ENCODE results near the gene MAST4. TPM values are rescaled to one million over a fixed set of nuclear protein-coding genes. Genes with fewer than 3 reads are reported as not detected.

The MAST4 gene
- total and polyA plus RNA-seq, 2 donors (not counting 1 experiment from before 2014, with no cell fraction given), result 2.5 to 57.1 TPM

DNA sequence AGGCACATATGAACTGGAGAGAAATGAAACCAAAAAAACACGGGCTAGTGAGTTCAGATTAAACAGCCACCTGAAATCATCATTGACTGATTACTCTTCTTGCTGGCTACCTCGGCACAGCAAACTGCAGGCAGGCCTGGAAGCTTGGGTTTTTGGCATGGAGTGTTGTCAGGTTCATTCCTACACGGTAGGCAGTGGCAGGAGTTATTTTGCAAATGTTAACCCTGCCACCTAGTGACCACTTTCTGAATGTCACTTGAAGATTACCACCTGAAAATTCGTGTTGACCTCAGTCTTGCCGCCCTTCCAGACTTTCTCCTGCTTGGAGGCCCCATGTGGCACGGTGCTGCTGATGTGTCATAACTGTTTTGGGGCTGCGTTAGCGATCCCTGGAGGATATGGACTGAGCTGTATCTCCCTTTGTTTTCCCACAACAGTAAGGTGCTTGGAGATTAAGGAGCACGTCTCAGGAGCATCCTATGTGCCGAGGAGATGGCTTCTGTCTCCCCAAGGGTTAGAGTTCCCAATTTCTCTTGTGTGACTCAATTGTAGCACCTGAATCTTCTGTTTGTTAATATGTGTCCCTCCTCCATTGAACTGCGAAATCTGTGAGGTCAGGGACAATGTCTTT is 613.1 kb downstream of the MAST4 start:
- H3K27me3 Mint-ChIP-seq, result no peaks in the 10 kb centered on the region
- H3K4me1 ChIP-seq (ENCODE audit: control insufficient read depth in 2 of 2, insufficient read depth in 2 of 2, low read length in 2 of 2), result peaks cover 52% of the 10 kb centered on the region in 2 donors
- intact Hi-C loops (cut with micrococcal nuclease), result loop anchor here (1.0 to 5.0 kb wide), 9 partner anchors 14 to 1282 kb away; partner anchors contain the start of gene ERBIN
- H3K79me2 ChIP-seq (ENCODE audit: control insufficient read depth, insufficient read depth, low read length), result peaks cover 41% of the 10 kb centered on the region
- no peaks in the 10 kb centered on the region for H3K9me3 Mint-ChIP-seq (ENCODE audit: insufficient read depth)
- H3K27ac Mint-ChIP-seq, result peak overlapping the region; percentile 90
- peak overlapping the region; percentile 41 for H3K4me2 ChIP-seq (replicated peaks; ENCODE audit: low read depth, low read length, poor library complexity, severe bottlenecking)
- CTCF ChIA-PET, result interaction anchor here (0.8 to 13.8 kb wide), 22 partner anchors 9 to 1077 kb away, joined by 3 to 582 read pairs (median 6); partner anchors contain the start of genes CD180 and PIK3R1
- POLR2A ChIA-PET, result interaction anchor here (0.6 to 2.4 kb wide), 3 partner anchors 13 to 42 kb away, joined by 3 to 14 read pairs (median 3); partner anchors contain the start of gene CD180
- H3K4me3 Mint-ChIP-seq, result peak overlapping the region; percentile 62
- no peaks in the 10 kb centered on the region for H3K36me3 ChIP-seq (replicated peaks in 1 of 2; ENCODE audit: control extremely low read depth in 1 of 2, control insufficient read depth in 1 of 2, extremely low read depth in 1 of 2, insufficient read depth in 2 of 2, low read length in 1 of 2)
- peak overlapping the region; percentile 65 for H2AFZ ChIP-seq (ENCODE audit: insufficient read depth, low read depth, low read length, poor library complexity, severe bottlenecking)
- H3K27ac ChIP-seq (ENCODE audit: low read length in 2 of 2), result peak overlapping the region; percentile 9 to 15
- peaks cover 0 to under 1% (median 0%) of the 10 kb centered on the region in 3 donors for H3K9me3 ChIP-seq (ENCODE audit: control extremely low read depth in 1 of 3, control insufficient read depth in 2 of 3, insufficient read depth in 1 of 3, low read length in 2 of 3)
- WGBS (ENCODE audit: insufficient coverage), result 30% methylated on average over 10 of the region's 11 CpGs
- H4K20me1 ChIP-seq (ENCODE audit: control insufficient read depth, insufficient read depth, low read length, poor library complexity, severe bottlenecking), result no peaks in the 10 kb centered on the region
- no peak overlapping the region for H3K4me3 ChIP-seq (ENCODE audit: control extremely low read depth in 1 of 5, extremely low read depth in 1 of 5, insufficient read depth in 1 of 5, low read depth in 2 of 5, low read length in 4 of 5)
- peak; percentile 50 for ATAC-seq (ENCODE audit: low read depth)
- peak; percentile 85 for DNase-seq
- no peaks in the 10 kb centered on the region for H3K27me3 ChIP-seq (replicated peaks in 1 of 4; ENCODE audit: control extremely low read depth in 1 of 4, control insufficient read depth in 3 of 4, insufficient read depth in 4 of 4, low read length in 3 of 4)
- TF ChIP-seq EZH2 (IDR thresholded peaks at IDR 0.05; ENCODE audit: borderline replicate concordance, insufficient read depth, low read depth, low read length, poor library complexity, severe bottlenecking), result no peak
- TF ChIP-seq, protein P1, sequence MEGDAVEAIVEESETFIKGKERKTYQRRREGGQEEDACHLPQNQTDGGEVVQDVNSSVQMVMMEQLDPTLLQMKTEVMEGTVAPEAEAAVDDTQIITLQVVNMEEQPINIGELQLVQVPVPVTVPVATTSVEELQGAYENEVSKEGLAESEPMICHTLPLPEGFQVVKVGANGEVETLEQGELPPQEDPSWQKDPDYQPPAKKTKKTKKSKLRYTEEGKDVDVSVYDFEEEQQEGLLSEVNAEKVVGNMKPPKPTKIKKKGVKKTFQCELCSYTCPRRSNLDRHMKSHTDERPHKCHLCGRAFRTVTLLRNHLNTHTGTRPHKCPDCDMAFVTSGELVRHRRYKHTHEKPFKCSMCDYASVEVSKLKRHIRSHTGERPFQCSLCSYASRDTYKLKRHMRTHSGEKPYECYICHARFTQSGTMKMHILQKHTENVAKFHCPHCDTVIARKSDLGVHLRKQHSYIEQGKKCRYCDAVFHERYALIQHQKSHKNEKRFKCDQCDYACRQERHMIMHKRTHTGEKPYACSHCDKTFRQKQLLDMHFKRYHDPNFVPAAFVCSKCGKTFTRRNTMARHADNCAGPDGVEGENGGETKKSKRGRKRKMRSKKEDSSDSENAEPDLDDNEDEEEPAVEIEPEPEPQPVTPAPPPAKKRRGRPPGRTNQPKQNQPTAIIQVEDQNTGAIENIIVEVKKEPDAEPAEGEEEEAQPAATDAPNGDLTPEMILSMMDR (IDR thresholded peaks at IDR 0.05), result peak; percentile 91
- H3K9ac ChIP-seq (ENCODE audit: low read length), result peak overlapping the region; percentile 31
- H3K4me1 Mint-ChIP-seq, result peaks cover 60% of the 10 kb centered on the region

DNA sequence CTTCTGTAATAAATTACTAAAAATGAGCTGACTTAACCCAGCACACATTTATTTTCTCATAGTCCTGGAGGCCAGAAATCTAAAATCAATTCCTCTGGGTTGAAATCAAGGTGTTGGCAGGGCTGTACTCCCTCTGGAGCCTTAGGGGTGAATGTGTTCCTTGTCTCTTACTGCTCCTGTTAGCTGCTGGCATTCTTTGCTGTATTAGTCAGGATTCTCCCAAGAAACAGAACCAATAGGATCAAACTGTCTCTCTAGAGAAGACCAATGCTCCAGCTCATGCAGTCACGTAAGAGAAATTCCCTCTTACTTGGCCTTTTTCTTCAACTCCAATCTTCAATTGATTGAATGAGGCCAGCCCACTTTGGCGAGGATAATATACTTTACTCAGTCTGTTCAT is 615.7 kb downstream of the MAST4 start:
- POLR2A ChIA-PET, result no interaction called here
- DNase-seq (no peak), ATAC-seq (ENCODE audit: low read depth) (no peak)
- Histone ChIP-seq H4K20me1 (ENCODE audit: control insufficient read depth, insufficient read depth, low read length, poor library complexity, severe bottlenecking) (no peaks in the 10 kb centered on the region), H2AFZ (ENCODE audit: insufficient read depth, low read depth, low read length, poor library complexity, severe bottlenecking) (no peak overlapping the region), H3K27ac (ENCODE audit: low read length in 2 of 2) (no peak overlapping the region), H3K27me3 (replicated peaks in 1 of 4; ENCODE audit: control extremely low read depth in 1 of 4, control insufficient read depth in 3 of 4, insufficient read depth in 4 of 4, low read length in 3 of 4) (no peaks in the 10 kb centered on the region), H3K4me3 (ENCODE audit: control extremely low read depth in 1 of 5, extremely low read depth in 1 of 5, insufficient read depth in 1 of 5, low read depth in 2 of 5, low read length in 4 of 5) (no peak overlapping the region), H3K36me3 (replicated peaks in 1 of 2; ENCODE audit: control extremely low read depth in 1 of 2, control insufficient read depth in 1 of 2, extremely low read depth in 1 of 2, insufficient read depth in 2 of 2, low read length in 1 of 2) (no peaks in the 10 kb centered on the region), H3K4me2 (replicated peaks; ENCODE audit: low read depth, low read length, poor library complexity, severe bottlenecking) (no peak overlapping the region), H3K4me1 (ENCODE audit: control insufficient read depth in 2 of 2, insufficient read depth in 2 of 2, low read length in 2 of 2) (peaks cover 52 to 53% of the 10 kb centered on the region in 2 donors), H3K9ac (ENCODE audit: low read length) (no peak overlapping the region), H3K9me3 (ENCODE audit: control extremely low read depth in 1 of 3, control insufficient read depth in 2 of 3, insufficient read depth in 1 of 3, low read length in 2 of 3) (no peaks in the 10 kb centered on the region), H3K79me2 (ENCODE audit: control insufficient read depth, insufficient read depth, low read length) (peaks cover 50% of the 10 kb centered on the region)
- H3K27ac Mint-ChIP-seq, result no peak overlapping the region
- H3K27me3 Mint-ChIP-seq, result no peaks in the 10 kb centered on the region
- CTCF ChIA-PET, result interaction anchor here (1.2 to 13.8 kb wide), 5 partner anchors 17 to 905 kb away, joined by 3 to 582 read pairs (median 26); partner anchors contain the start of gene CD180
- H3K9me3 Mint-ChIP-seq (ENCODE audit: insufficient read depth), result no peaks in the 10 kb centered on the region
- 92% methylated on average over 2 of the region's 2 CpGs for WGBS (ENCODE audit: insufficient coverage)
- peaks cover 60% of the 10 kb centered on the region for H3K4me1 Mint-ChIP-seq
- intact Hi-C loops (cut with micrococcal nuclease), result loop anchor here (10.0 kb wide), 1 partner anchor 1487 kb away; the partner anchor contains the start of genes NLN and SGTB
- no peak for TF ChIP-seq EZH2 (IDR thresholded peaks at IDR 0.05; ENCODE audit: borderline replicate concordance, insufficient read depth, low read depth, low read length, poor library complexity, severe bottlenecking)
- TF ChIP-seq, protein P1 (IDR thresholded peaks at IDR 0.05), result no peak
- H3K4me3 Mint-ChIP-seq, result no peak overlapping the region

Data from B cell (primary cell).